Body of pancreas (tissue), 4 donors: ENCODE results near the gene ZNF500.

Source experiments
- CTCF ChIP-seq, 7 experiments: fragments of 450-650 bp in 4 of 7; fragments of 200-600 bp in 3 of 7; sonication (generic) in 3 of 7; IDR thresholded peaks; one replicate each; pipeline ENCODE4 v1.5.1; 2016 to 2019; ENCODE audit warnings: antibody characterized with exemption in 7 of 7
- POLR2A ChIP-seq, 3 donors: fragments of 450-650 bp; IDR thresholded peaks; one replicate each; pipeline ENCODE4 v1.6.1; 2016; ENCODE audit warnings: antibody characterized with exemption in 3 of 3, mild to moderate bottlenecking in 2 of 3

- TF ChIP-seq CTCF (IDR thresholded peaks at IDR 0.05) (no peak), POLR2A (IDR thresholded peaks at IDR 0.05) (no peak)
Observed at GRCh38 chr16:4736546-4736945, 30.4 kb downstream of the ZNF500 start.
